Stimulated activated CD8-positive, alpha-beta memory T cell treated with anti-CD3 and anti-CD28 coated beads, Interleukin-12 subunit alpha, Interleukin-12 subunit beta, amount 100 ng/mL, for 1 hour (primary cell): ENCODE data around the gene SYDE2.
"Not testable (repeated sequence)": the region's sequence is repeated elsewhere in the genome, so short reads cannot be mapped to it uniquely, and the experiment has no call there.

Experiments used
- DNase-seq: peaks from one replicate; pipeline ENCODE4 v3.0.0-alpha.2; 2020; ENCODE audit warnings: low read depth

Gene SYDE2

GRCh38 chr1:85172684-85173337 is 28.0 kb downstream of the SYDE2 start:
- no peak for DNase-seq

- no peak for DNase-seq
Observed at GRCh38 chr1:85171721-85172120, 29.1 kb downstream of the SYDE2 start.

GRCh38 chr1:85168884-85169283 is 31.9 kb downstream of the SYDE2 start:
- DNase-seq, result no peak

DNA sequence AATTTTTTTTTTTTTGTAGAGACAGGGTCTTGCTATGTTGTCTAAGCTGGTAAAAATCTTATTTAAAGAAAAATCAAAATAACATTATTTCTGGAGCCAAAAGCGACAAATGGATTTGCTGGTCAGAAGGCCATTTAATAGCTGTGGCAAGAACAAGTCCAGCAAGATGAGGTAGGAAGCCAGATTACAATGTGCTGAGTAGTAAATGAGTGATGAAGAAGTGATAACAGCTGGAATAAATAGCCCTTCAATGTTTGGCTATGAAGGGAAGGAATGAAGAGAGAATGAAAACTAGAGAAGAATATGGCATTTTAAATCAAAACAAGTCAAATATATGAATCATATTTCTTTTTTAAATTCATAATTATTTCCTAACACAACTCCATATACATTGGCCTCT is 34.5 kb downstream of the SYDE2 start:
- DNase-seq, result no peak

GRCh38 chr1:85158910-85159309 is 41.9 kb downstream of the SYDE2 start:
- no peak for DNase-seq

DNA sequence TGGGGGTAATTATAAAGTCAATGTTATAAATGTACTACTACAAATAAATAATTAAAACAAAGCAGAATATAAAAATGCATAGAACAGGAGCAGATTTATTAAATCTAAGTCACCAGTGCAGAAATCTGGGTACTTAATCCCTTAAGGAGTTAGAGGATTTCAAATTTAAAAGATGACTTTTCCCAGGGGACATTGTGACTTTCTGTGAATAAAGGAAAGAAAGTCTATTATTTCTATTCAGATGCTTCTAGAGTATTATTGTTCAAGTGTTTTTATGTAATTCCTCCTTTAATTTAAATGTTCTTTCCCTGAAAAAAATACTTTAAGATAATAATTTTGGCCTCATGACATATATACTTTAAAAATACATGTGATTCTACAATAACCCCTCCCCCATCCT is 43.4 kb downstream of the SYDE2 start:
- no peak for DNase-seq

- DNase-seq, result no peak
Observed at GRCh38 chr1:85153149-85153891, 47.5 kb downstream of the SYDE2 start.

- no peak for DNase-seq
Observed at GRCh38 chr1:85151446-85151845, 49.4 kb downstream of the SYDE2 start.

DNA sequence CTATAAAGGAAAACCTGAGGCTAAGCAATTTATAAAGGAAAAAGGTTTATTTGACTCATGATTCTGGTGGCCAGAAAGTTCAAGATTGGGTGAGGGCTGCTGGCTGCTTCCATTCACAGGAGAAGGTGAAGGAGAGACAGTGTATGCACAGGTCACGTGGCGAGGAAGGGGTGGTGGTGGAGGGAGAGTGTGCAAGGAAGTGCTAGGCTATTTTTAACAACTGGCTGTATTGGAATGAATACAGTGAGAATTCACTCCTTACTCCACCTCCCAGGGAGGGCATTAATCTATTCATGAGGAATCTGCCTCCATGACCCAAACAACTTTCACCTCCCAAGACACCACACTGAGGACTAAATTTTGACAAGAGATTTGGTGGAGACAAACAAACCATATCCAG is 51.0 kb downstream of the SYDE2 start:
- no peak for DNase-seq

- no peak for DNase-seq
Observed at GRCh38 chr1:85148524-85149250, 52.1 kb downstream of the SYDE2 start.

DNA sequence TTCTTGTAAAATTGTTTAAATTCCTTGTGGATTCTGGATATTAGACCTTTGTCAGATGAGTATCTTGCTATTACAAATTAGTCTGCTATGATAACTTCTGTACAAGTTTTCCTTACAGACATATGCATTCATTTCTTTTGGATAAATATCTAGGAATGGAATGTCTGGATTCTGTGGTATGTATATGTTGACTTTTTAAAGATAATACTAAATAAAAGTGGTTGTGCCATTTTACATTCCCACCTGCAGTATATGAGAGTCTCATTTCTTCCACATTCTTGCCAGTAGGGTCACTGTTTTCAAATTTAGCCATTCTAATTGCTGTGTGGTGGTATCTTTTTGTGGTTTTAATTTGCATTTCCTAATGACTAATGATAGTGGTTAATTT is 53.9 kb downstream of the SYDE2 start:
- DNase-seq, result no peak

DNA sequence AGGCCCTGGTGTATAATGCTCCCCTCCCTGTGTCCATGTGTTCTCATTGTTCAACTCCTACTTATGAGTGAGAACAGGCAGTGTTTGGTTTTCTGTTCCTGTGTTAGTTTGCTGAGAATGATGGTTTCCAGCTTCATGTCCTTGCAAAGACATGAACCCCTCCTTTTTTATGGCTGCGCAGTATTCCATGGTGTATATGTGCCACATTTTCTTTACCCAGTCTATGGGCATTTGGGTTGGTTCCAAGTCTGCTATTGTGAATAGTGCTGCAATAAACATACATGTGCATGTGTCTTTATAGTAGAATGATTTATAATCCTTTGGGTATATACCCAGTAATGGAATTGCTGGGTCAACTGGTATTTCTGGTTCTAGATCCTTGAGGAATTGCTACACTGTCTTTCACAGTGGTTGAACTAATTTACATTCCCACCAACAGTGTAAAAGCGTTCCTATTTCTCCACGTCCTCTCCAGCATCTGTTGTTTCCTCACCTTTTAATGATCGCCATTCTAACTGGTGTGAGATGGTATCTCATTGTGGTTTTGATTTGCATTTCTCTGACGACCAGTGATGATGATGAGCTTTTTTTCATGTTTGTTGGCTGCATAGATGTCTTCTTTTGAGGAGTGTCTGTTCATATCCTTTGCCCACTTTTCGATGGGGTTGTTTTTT is 54.4 kb downstream of the SYDE2 start:
- DNase-seq, result not testable (repeated sequence)

GRCh38 chr1:85144351-85144750 is 56.5 kb downstream of the SYDE2 start:
- DNase-seq, result no peak

GRCh38 chr1:85142753-85143152 is 58.1 kb downstream of the SYDE2 start:
- no peak for DNase-seq

- not testable (repeated sequence) for DNase-seq
Observed at GRCh38 chr1:85138439-85138838, 62.4 kb downstream of the SYDE2 start.

DNA sequence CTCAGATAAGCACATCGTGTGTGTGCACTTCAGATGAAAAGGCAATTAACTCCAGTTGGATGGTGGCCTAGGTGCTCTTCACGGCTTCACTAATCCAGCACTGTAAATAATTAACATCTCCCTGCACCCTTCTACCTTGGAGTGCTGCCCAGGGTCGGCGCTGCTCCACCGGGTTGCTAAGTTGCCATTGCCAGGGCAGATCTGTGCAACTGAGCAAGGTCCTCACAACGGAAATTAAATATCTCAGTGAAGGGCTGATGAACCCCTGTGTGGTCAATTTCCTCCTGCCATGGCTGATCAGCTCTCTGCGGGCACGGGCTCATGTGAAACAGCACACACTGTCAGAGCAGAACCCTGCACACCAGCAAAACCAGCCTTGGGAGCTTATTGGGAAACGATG is 63.2 kb downstream of the SYDE2 start:
- DNase-seq, result no peak

GRCh38 chr1:85135392-85135798 is 65.4 kb downstream of the SYDE2 start:
- DNase-seq, result no peak

- no peak for DNase-seq
Observed at GRCh38 chr1:85134583-85135391, 66.0 kb downstream of the SYDE2 start.

- DNase-seq, result no peak
Observed at GRCh38 chr1:85133565-85134159, 67.2 kb downstream of the SYDE2 start.

GRCh38 chr1:85132078-85132720 is 68.6 kb downstream of the SYDE2 start:
- no peak for DNase-seq

- no peak for DNase-seq
Observed at GRCh38 chr1:85128316-85128715, 72.5 kb downstream of the SYDE2 start.
